GM23338 (cell line): ENCODE results near the gene MTARC2.

Experiments used
- EZH2 ChIP-seq: fragments of 200-600 bp; sonication (generic); IDR thresholded peaks from one replicate; pipeline ENCODE4 v1.8.0; 2017; ENCODE audit warnings: antibody characterized with exemption, mild to moderate bottlenecking, low read depth; ENCODE audit not compliant: unreplicated experiment
- EZH2phosphoT487 ChIP-seq: fragments of 200-600 bp; sonication (generic); IDR thresholded peaks from one replicate; pipeline ENCODE4 v1.8.1; 2018; ENCODE audit warnings: antibody characterized with exemption; ENCODE audit not compliant: unreplicated experiment
- POLR2AphosphoS5 ChIP-seq: IDR thresholded peaks from 2 replicates; pipeline ENCODE4 v1.6.1; 2016; ENCODE audit warnings: antibody characterized with exemption, low read depth
- REST ChIP-seq: IDR thresholded peaks from one replicate; pipeline ENCODE4 v1.6.1; 2018; ENCODE audit warnings: antibody characterized with exemption; ENCODE audit not compliant: unreplicated experiment

- TF ChIP-seq POLR2AphosphoS5 (no peak), EZH2 (no peak), EZH2phosphoT487 (no peak), REST (no peak)
These were observed 24.7 kb downstream of the MTARC2 start for GRCh38 chr1:220772846-220773245.
